Uterus (tissue), 2 donors: Measurements from ENCODE around the gene LAMP5.

Experiments used
- POLR2A ChIP-seq, 2 donors: fragments of 450-650 bp; IDR thresholded peaks; one replicate each; pipeline ENCODE4 v1.6.1; 2016; ENCODE audit warnings: antibody characterized with exemption in 2 of 2, mild to moderate bottlenecking in 1 of 2, moderate library complexity in 1 of 2
- TF ChIP-seq, protein P1 (sequence below), 4 experiments: fragments of 200-600 bp in 2 of 4; fragments of 450-650 bp in 2 of 4; sonication (generic) in 2 of 4; IDR thresholded peaks; one replicate each; pipeline ENCODE4 v1.5.1; 2016 to 2019; ENCODE audit warnings: antibody characterized with exemption in 4 of 4, mild to moderate bottlenecking in 2 of 4, moderate library complexity in 1 of 4

- TF ChIP-seq, protein P1, sequence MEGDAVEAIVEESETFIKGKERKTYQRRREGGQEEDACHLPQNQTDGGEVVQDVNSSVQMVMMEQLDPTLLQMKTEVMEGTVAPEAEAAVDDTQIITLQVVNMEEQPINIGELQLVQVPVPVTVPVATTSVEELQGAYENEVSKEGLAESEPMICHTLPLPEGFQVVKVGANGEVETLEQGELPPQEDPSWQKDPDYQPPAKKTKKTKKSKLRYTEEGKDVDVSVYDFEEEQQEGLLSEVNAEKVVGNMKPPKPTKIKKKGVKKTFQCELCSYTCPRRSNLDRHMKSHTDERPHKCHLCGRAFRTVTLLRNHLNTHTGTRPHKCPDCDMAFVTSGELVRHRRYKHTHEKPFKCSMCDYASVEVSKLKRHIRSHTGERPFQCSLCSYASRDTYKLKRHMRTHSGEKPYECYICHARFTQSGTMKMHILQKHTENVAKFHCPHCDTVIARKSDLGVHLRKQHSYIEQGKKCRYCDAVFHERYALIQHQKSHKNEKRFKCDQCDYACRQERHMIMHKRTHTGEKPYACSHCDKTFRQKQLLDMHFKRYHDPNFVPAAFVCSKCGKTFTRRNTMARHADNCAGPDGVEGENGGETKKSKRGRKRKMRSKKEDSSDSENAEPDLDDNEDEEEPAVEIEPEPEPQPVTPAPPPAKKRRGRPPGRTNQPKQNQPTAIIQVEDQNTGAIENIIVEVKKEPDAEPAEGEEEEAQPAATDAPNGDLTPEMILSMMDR (IDR thresholded peaks at IDR 0.05) = no peak
- TF ChIP-seq POLR2A (IDR thresholded peaks at IDR 0.05) = no peak
Observed at GRCh38 chr20:9474835-9475415, 39.5 kb upstream of the LAMP5 start.
